Measurements from ENCODE around the gene AXIN2.

GRCh38 chr17:65515959-65516948 is 45.2 kb downstream of the AXIN2 start:
- no peak for TF ChIP-seq POLR2AphosphoS5 (IDR thresholded peaks at IDR 0.05)
- TF ChIP-seq CTCF (IDR thresholded peaks at IDR 0.05) = no peak
- no peak for TF ChIP-seq EP300 (IDR thresholded peaks at IDR 0.05)
- TF ChIP-seq POLR2A (IDR thresholded peaks at IDR 0.05) = no peak

Data from sigmoid colon (tissue), 4 donors.